Spleen (tissue), 11 donors: Measurements from ENCODE around the gene LRMDA. TPM values are rescaled to one million over a fixed set of nuclear protein-coding genes. Genes with fewer than 3 reads are reported as not detected.

ENCODE experiments used
- DNase-seq: peaks from one replicate; pipeline ENCODE4 v3.0.0-alpha.2; 2020
- H3K27ac ChIP-seq, 8 donors: fragments of 200-600 bp; sonication (generic) in 7 of 8; 1 replicate in 4 of 8; 2 replicates in 4 of 8; pipeline versions ENCODE4 v1.5.0 to v1.8.0; 2016 to 2021; ENCODE audit warnings: inconsistent platforms in 4 of 8, mild to moderate bottlenecking in 4 of 8, moderate library complexity in 1 of 8
- H3K27me3 ChIP-seq, 7 donors: fragments of 200-600 bp; sonication (generic) in 6 of 7; replicated peaks in 1 of 7; 1 replicate in 4 of 7; 2 replicates in 3 of 7; pipeline versions ENCODE4 v1.5.0 to v1.8.0; 2016 to 2021; ENCODE audit warnings: inconsistent platforms in 3 of 7, mild to moderate bottlenecking in 1 of 7
- H3K36me3 ChIP-seq, 6 donors: fragments of 200-600 bp; sonication (generic) in 5 of 6; 1 replicate in 4 of 6; 2 replicates in 2 of 6; pipeline versions ENCODE4 v1.5.0 to v1.8.0; 2016 to 2021; ENCODE audit warnings: inconsistent platforms in 2 of 6
- H3K4me1 ChIP-seq, 6 donors: fragments of 200-600 bp; sonication (generic) in 5 of 6; 1 replicate in 3 of 6; 2 replicates in 3 of 6; pipeline versions ENCODE4 v1.5.0 to v1.8.0; 2016 to 2021; ENCODE audit warnings: inconsistent platforms in 3 of 6
- H3K4me3 ChIP-seq, 8 donors: fragments of 200-600 bp; sonication (generic) in 7 of 8; 1 replicate in 4 of 8; 2 replicates in 4 of 8; pipeline versions ENCODE4 v1.5.0 to v1.8.0; 2016 to 2021; ENCODE audit warnings: inconsistent platforms in 4 of 8, mild to moderate bottlenecking in 4 of 8, moderate library complexity in 2 of 8
- H3K9me3 ChIP-seq, 8 donors: fragments of 200-600 bp; sonication (generic) in 7 of 8; 1 replicate in 4 of 8; 2 replicates in 4 of 8; pipeline versions ENCODE4 v1.5.0 to v1.8.0; 2016 to 2021; ENCODE audit warnings: inconsistent platforms in 4 of 8
- CTCF ChIP-seq, 11 experiments: fragments of 200-600 bp in 7 of 11; fragments of 450-650 bp in 4 of 11; sonication (generic) in 4 of 11; IDR thresholded peaks in 8 of 11; conservative IDR thresholded peaks in 3 of 11; 1 replicate in 7 of 11; 2 replicates in 4 of 11; pipeline versions ENCODE4 v1.4.0 to v1.8.0; 2016 to 2021; ENCODE audit warnings: antibody characterized with exemption in 11 of 11, inconsistent platforms in 4 of 11, mild to moderate bottlenecking in 1 of 11
- POLR2A ChIP-seq, 3 donors: fragments of 450-650 bp; IDR thresholded peaks; one replicate each; pipeline ENCODE4 v1.5.1; 2017; ENCODE audit warnings: antibody characterized with exemption in 3 of 3, mild to moderate bottlenecking in 1 of 3
- POLR2AphosphoS5 ChIP-seq, 3 donors: sonication (generic); formaldehyde crosslinking; IDR thresholded peaks; one replicate each; pipeline ENCODE4 v1.5.1; 2017; ENCODE audit warnings: antibody characterized with exemption in 3 of 3
- WGBS, 5 donors: extraction: QIAGEN DNeasy Blood & Tissue Kit in 3 of 5; methylation state at CpG; one replicate each; pipeline versions ENCODE4 v1.1.5 to v1.1.7; 2013 to 2018; 5-methylcytosine and 5-hydroxymethylcytosine counted together
- intact Hi-C: fragments of 100-400 bp; cut with DNase I; formaldehyde crosslinking; loops from one replicate; pipeline ENCODE4 v1.15.0; 2023; ENCODE audit warnings: low total_unique reads
- polyA plus RNA-seq, 3 donors: library from polyadenylated mRNA; stranded (reverse); fragments of 200-250 nt; gene quantifications; one replicate each; pipeline ENCODE4 v1.2.1, GENCODE V29; 2013
- total RNA-seq, 7 donors: library from RNA; depleted of rRNA in 3 of 7; stranded (reverse); fragments of >200 nt in 3 of 7; fragmentation: NEBNext Ultra II Directional in 4 of 7; extraction: Animal tissue kit (Norgen Biotek cat#: 25700) in 4 of 7; gene quantifications; one replicate each; pipeline versions ENCODE4 v1.1.0 to v1.2.1, GENCODE V29; 2016 to 2021
- donor health status: healthy with polysubstance abuse.
- donor health status: DM: no; HTN: no; CAD: no; lungs with moderate emphysema.
- donor health status: DM: no; HTN: no; CAD: no.
- donor health status: Bipolar disorder and iron deficiency.
- donor health status: healthy.
- donor health status: DM: no; HTN: no; CAD: no.
- donor health status: DM: yes; HTN: yes; CAD: no.

The LRMDA gene
- total and polyA plus RNA-seq, 10 donors, result 7.3 to 46.6 (median 28.2) TPM

- no peak for DNase-seq
- intact Hi-C loops, result no loop called here
- no peaks in the 10 kb centered on the region for H3K36me3 ChIP-seq
- H3K9me3 ChIP-seq, result peaks cover 0 to 9% (median 0%) of the 10 kb centered on the region in 8 donors
- no peaks in the 10 kb centered on the region for H3K4me1 ChIP-seq
- 83 to 90% (median 87%) methylated on average over 1 of the region's 1 CpG for WGBS, 5 donors
- TF ChIP-seq POLR2AphosphoS5 (IDR thresholded peaks at IDR 0.05) (no peak), CTCF (IDR thresholded peaks at IDR 0.05 in 8 of 11, conservative IDR thresholded peaks at IDR 0.05 in 3 of 11) (no peak), POLR2A (IDR thresholded peaks at IDR 0.05) (no peak)
- no peaks in the 10 kb centered on the region for H3K27me3 ChIP-seq
- H3K4me3 ChIP-seq, result no peak overlapping the region
- H3K27ac ChIP-seq, result no peak overlapping the region
These were observed 635.0 kb downstream of the LRMDA start for GRCh38 chr10:76066457-76066856.

- intact Hi-C loops, result no loop called here
These were observed 636.0 kb downstream of the LRMDA start for GRCh38 chr10:76067447-76067846.

GRCh38 chr10:76068856-76069255 is 637.4 kb downstream of the LRMDA start:
- no peak for DNase-seq
- intact Hi-C loops, result no loop called here
- TF ChIP-seq POLR2AphosphoS5 (IDR thresholded peaks at IDR 0.05), result no peak
- no peak for TF ChIP-seq POLR2A (IDR thresholded peaks at IDR 0.05)
- TF ChIP-seq CTCF (IDR thresholded peaks at IDR 0.05 in 8 of 11, conservative IDR thresholded peaks at IDR 0.05 in 3 of 11), result no peak
- H3K9me3 ChIP-seq, result peaks cover 0 to 9% (median 0%) of the 10 kb centered on the region in 8 donors
- no peak overlapping the region for H3K27ac ChIP-seq
- H3K36me3 ChIP-seq, result no peaks in the 10 kb centered on the region
- 83 to 96% (median 88%) methylated on average over 3 of the region's 3 CpGs for WGBS, 5 donors
- H3K4me3 ChIP-seq, result no peak overlapping the region
- peaks cover 0 to 5% (median 0%) of the 10 kb centered on the region in 6 donors for H3K4me1 ChIP-seq
- H3K27me3 ChIP-seq, result no peaks in the 10 kb centered on the region

More at GRCh38 chr10:76067447-76067846, 636.0 kb downstream of the LRMDA start:
- Histone ChIP-seq H3K36me3 (no peaks in the 10 kb centered on the region), H3K27me3 (no peaks in the 10 kb centered on the region), H3K4me1 (peaks cover 0 to 5% (median 0%) of the 10 kb centered on the region in 6 donors), H3K27ac (no peak overlapping the region), H3K4me3 (no peak overlapping the region), H3K9me3 (peaks cover 0 to 9% (median 0%) of the 10 kb centered on the region in 8 donors)
- WGBS, 5 donors, result 87 to 94% (median 92%) methylated on average over 3 of the region's 3 CpGs
- DNase-seq, result no peak
- TF ChIP-seq POLR2A (IDR thresholded peaks at IDR 0.05), result no peak
- no peak for TF ChIP-seq POLR2AphosphoS5 (IDR thresholded peaks at IDR 0.05)
- no peak for TF ChIP-seq CTCF (IDR thresholded peaks at IDR 0.05 in 8 of 11, conservative IDR thresholded peaks at IDR 0.05 in 3 of 11)

GRCh38 chr10:76070916-76071315 is 639.5 kb downstream of the LRMDA start:
- Histone ChIP-seq H3K4me1 (peaks cover 0 to 5% (median 0%) of the 10 kb centered on the region in 6 donors), H3K36me3 (no peaks in the 10 kb centered on the region), H3K9me3 (peaks cover 0 to 9% (median 0%) of the 10 kb centered on the region in 8 donors), H3K4me3 (no peak overlapping the region), H3K27me3 (no peaks in the 10 kb centered on the region), H3K27ac (peak overlapping the region in 1 of 8 donors; percentile 20)
- 85 to 98% (median 94%) methylated on average over 5 of the region's 5 CpGs for WGBS, 5 donors
- DNase-seq, result no peak
- TF ChIP-seq POLR2A (IDR thresholded peaks at IDR 0.05), result no peak
- no peak for TF ChIP-seq CTCF (IDR thresholded peaks at IDR 0.05 in 8 of 11, conservative IDR thresholded peaks at IDR 0.05 in 3 of 11)
- TF ChIP-seq POLR2AphosphoS5 (IDR thresholded peaks at IDR 0.05), result no peak
- intact Hi-C loops, result no loop called here
